HUES48 (cell line): ENCODE measurements around the gene YAP1.
A peak's percentile ranks its signal among the peaks of the same experiment; 100 is the strongest.
"Not testable (repeated sequence)": the region's sequence is repeated elsewhere in the genome, so short reads cannot be mapped to it uniquely, and the experiment has no call there.

Source experiments
- H3K27ac ChIP-seq: one replicate; pipeline ENCODE4 v1.7.0; 2013; ENCODE audit warnings: low read depth, low read length, inconsistent platforms
- H3K27me3 ChIP-seq: 2 replicates; pipeline ENCODE4 v1.6.1; 2013; ENCODE audit warnings: mild to moderate bottlenecking, low read length; ENCODE audit not compliant: control insufficient read depth, insufficient read depth
- H3K36me3 ChIP-seq: 2 replicates; pipeline ENCODE4 v1.6.1; 2013; ENCODE audit warnings: low read length; ENCODE audit not compliant: control insufficient read depth, insufficient read depth
- H3K4me1 ChIP-seq: 2 replicates; pipeline ENCODE4 v1.6.1; 2013; ENCODE audit warnings: mild to moderate bottlenecking, low read length; ENCODE audit not compliant: control insufficient read depth, insufficient read depth
- H3K4me3 ChIP-seq: 2 replicates; pipeline ENCODE4 v1.5.1; 2013; ENCODE audit warnings: mild to moderate bottlenecking, low read depth, low read length
- H3K9ac ChIP-seq: 2 replicates; pipeline ENCODE4 v1.6.1; 2013; ENCODE audit warnings: mild to moderate bottlenecking, low read depth, low read length, moderate library complexity
- H3K9me3 ChIP-seq: 2 replicates; pipeline ENCODE4 v1.6.1; 2013; ENCODE audit warnings: low read length; ENCODE audit not compliant: control insufficient read depth, insufficient read depth

YAP1 gene

DNA sequence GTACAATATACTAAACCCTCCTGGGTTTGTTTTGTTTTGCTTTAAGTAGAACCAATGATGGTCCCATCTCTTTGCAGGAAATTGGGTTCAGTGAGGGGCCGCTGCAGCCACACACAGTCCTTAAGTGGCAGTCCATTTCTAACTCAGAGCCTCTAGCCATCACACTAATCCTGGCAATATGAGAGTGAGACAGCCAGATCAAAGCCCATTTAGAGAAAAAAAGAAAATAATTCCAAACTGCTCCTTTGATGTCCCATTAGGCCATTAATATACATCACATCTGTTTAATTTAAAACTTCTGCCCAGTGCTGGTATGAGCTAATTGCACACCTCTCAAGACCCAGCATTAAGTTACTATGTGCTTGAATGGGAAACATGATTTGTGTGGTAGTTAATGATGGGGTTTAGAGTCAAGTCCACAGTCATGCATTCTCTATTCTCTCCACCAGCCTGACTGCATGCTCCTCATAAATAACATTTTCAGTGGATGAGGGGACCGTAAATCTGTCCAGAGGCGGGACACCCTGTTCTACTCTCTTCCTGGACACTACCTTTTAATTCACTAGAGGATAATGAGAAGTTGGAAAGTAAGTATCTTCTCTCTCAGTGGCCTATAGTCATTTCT is 153.2 kb downstream of the YAP1 start:
- Histone ChIP-seq H3K9me3 (no peaks in the 10 kb centered on the region), H3K9ac (no peak overlapping the region), H3K27ac (no peak overlapping the region), H3K4me1 (peaks cover 7% of the 10 kb centered on the region), H3K27me3 (peaks cover 3% of the 10 kb centered on the region), H3K36me3 (no peaks in the 10 kb centered on the region), H3K4me3 (no peak overlapping the region)

- H3K4me3 ChIP-seq, H3K27ac ChIP-seq, H3K9me3 ChIP-seq, H3K9ac ChIP-seq, H3K36me3 ChIP-seq, H3K27me3 ChIP-seq: not testable (repeated sequence)
- peaks cover 16% of the 10 kb centered on the region for H3K4me1 ChIP-seq
Observed at GRCh38 chr11:102264704-102265103, 154.5 kb downstream of the YAP1 start.

- no peaks in the 10 kb centered on the region for H3K9me3 ChIP-seq
Observed at GRCh38 chr11:102266099-102266498, 155.9 kb downstream of the YAP1 start.

DNA sequence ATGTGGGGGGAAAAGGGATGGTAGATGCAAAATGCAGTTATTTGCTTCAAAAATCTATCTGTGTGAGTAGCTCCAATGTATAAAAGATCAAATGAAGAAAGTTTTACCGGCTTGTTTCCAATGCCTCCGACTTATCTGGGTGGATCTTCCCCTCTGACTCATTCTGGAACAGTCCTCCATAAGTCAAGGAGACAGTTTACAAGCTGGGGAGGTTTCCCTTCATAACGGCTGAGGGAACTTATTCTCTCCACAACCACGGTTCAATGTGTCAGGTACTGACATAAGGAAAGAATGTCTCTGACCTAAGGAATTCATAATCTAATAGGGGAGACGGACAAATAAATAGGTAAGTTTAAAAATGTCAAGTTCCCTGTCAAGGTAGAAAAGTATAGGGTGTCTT is 157.4 kb downstream of the YAP1 start:
- H3K9me3 ChIP-seq = no peaks in the 10 kb centered on the region
- H3K4me1 ChIP-seq = peaks cover 24% of the 10 kb centered on the region
- H3K36me3 ChIP-seq = no peaks in the 10 kb centered on the region
- H3K27me3 ChIP-seq = peaks cover 3% of the 10 kb centered on the region
- H3K4me3 ChIP-seq = peak overlapping the region; percentile 63; the same call in 1 of the 2 replicates
- H3K27ac ChIP-seq = no peak overlapping the region
- H3K9ac ChIP-seq = no peak overlapping the region

More at GRCh38 chr11:102266099-102266498, 155.9 kb downstream of the YAP1 start:
- Histone ChIP-seq H3K4me3 (no peak overlapping the region), H3K27ac (no peak overlapping the region), H3K36me3 (no peaks in the 10 kb centered on the region), H3K27me3 (peaks cover 3% of the 10 kb centered on the region), H3K4me1 (peaks cover 24% of the 10 kb centered on the region), H3K9ac (no peak overlapping the region)

DNA sequence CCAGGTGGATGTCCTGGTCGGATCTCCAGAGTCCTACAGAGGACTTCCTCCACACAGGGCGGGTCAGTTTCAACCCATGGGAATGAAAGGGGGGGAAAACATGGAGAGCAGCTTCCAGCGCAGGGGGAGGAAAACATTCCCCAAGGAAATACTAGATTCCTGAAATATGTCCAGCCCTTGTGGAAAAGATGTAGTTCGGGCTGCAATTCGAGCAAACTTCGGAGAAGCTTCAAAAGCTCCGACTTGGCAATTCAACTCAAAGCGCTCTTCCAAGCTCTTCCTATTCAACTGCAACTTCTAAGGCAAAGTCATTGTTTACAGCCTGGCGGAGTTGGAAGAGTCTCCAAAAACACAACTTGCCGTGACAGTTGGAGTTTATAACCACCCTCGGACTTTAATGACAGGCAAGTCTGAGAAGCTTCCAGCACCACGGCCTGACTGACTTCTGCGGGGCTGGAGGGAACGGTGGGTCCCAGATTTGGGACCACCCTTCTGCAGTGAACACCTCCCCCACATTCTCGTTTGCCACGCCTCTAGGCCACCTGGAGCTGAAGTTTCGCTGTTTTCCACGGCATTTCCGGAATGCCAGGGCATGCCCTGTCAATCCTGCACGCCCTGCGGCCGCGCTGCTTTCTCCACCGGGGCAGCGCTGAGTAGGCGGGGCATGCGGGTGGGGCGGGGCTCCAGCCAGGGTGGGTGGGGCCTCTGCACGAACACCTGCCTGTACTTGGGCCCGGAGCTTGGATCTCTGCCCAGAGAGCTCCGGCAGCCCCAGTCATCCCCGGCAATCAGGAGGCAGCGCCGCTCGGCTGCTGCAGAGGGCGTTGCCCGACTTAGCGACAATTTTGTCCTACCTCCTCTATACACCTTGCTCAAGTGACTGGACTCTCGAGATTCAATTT is 158.1 kb downstream of the YAP1 start:
- no peaks in the 10 kb centered on the region for H3K36me3 ChIP-seq
- peak overlapping the region; percentile 11 for H3K27ac ChIP-seq
- H3K4me1 ChIP-seq = peaks cover 24% of the 10 kb centered on the region
- H3K9me3 ChIP-seq = no peaks in the 10 kb centered on the region
- peak overlapping the region; percentile 66 for H3K4me3 ChIP-seq
- H3K27me3 ChIP-seq = peaks cover 3% of the 10 kb centered on the region
- H3K9ac ChIP-seq = no peak overlapping the region; the same call in 1 of the 2 replicates

DNA sequence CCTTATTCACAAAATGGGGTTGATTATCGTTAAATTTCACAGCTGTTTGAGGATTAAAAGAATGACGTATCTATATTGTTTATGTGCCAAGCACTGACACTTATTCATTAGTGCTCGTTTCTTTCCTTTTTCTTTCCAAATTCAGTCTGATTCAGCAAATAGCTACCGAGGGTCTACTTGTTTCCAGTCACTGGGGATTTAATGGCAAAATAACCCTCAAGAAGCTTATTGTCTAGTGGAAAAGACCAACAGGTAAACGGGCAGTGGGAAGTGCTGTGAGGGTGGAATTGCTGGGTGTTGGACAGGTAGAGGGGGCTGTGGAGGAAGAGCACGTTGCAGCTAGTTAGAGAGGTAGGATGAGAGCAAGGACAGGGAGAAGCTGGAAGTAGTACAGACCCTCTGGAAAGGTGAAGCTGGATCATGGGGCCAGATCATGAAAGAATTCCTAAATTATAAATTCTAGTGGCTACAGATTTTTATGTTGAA is 158.8 kb downstream of the YAP1 start:
- Histone ChIP-seq H3K27ac (no peak overlapping the region), H3K4me1 (peaks cover 24% of the 10 kb centered on the region), H3K9ac (no peak overlapping the region), H3K36me3 (no peaks in the 10 kb centered on the region), H3K27me3 (peaks cover 3% of the 10 kb centered on the region), H3K9me3 (no peaks in the 10 kb centered on the region), H3K4me3 (peak overlapping the region; percentile 66)

DNA sequence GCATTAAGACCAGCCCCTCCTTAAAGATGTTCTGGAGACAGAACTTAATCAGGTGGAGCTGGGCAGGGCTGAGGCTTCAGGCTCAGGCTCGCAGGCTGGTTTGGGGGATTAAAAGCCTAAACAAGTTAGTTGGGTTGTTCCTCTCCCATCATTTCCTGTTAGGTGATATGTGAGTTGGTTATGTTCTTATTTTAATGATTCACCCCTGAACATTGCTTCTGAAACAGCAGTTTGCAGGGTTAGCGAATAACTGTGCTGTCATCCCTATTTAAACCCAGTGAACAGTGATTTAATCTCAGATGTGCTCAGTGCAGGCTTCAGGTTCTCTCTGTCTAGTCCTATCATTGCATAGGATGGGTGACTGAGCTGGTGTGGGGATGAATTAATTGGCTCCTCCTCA is 159.7 kb downstream of the YAP1 start:
- Histone ChIP-seq H3K27ac (no peak overlapping the region), H3K9ac (no peak overlapping the region), H3K4me1 (peaks cover 24% of the 10 kb centered on the region), H3K27me3 (peaks cover 3% of the 10 kb centered on the region), H3K4me3 (no peak overlapping the region), H3K9me3 (no peaks in the 10 kb centered on the region), H3K36me3 (no peaks in the 10 kb centered on the region)

DNA sequence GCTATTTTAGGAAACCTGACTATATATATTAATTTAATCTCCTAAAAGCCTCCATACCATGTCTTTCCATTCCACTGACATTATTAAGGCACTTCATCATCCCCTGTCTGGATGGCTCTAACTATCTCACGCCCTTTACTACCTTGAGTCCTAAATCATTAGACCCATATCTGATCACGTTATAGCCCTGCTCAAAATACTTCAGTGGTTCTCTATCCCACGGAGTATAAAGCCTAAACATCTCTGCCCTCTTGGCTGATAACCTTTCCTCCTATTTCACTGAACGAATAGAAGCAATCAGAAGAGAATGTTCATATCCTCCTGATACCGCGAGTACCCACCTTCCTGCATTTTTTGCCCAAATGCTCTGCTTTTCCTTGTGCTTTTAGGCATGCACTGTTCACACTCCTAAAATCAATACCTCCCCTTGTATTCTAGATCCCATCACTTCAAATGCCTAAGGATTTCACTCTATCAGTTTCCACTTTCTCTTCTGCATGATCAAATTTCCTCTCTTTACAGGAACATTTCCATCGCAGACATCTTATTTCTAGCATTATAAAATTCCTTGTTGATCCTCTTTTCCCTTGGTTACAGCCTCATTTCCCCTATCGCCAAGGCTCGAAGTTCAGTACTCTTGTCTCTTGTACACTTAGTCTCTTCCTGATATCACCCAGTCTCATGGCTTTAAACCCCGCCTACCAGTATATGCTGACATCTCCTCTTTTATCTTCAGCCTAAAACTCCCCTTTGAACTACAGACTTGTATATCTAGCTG is 162.0 kb downstream of the YAP1 start:
- no peak overlapping the region for H3K27ac ChIP-seq
- no peaks in the 10 kb centered on the region for H3K9me3 ChIP-seq
- peaks cover 3% of the 10 kb centered on the region for H3K27me3 ChIP-seq

GRCh38 chr11:102274628-102275027 is 164.4 kb downstream of the YAP1 start:
- Histone ChIP-seq H3K36me3 (no peaks in the 10 kb centered on the region), H3K27me3 (no peaks in the 10 kb centered on the region), H3K9ac (no peak overlapping the region), H3K9me3 (no peaks in the 10 kb centered on the region), H3K27ac (no peak overlapping the region), H3K4me3 (no peak overlapping the region), H3K4me1 (peaks cover 17% of the 10 kb centered on the region)

More for the DNA sequence above, 162.0 kb downstream of the YAP1 start:
- H3K4me3 ChIP-seq = no peak overlapping the region
- peaks cover 24% of the 10 kb centered on the region for H3K4me1 ChIP-seq
- no peak overlapping the region for H3K9ac ChIP-seq
- H3K36me3 ChIP-seq = no peaks in the 10 kb centered on the region

- no peak overlapping the region for H3K27ac ChIP-seq
- no peak overlapping the region for H3K4me3 ChIP-seq
- no peaks in the 10 kb centered on the region for H3K9me3 ChIP-seq
- H3K36me3 ChIP-seq = no peaks in the 10 kb centered on the region
- peaks cover 25% of the 10 kb centered on the region for H3K4me1 ChIP-seq
- no peaks in the 10 kb centered on the region for H3K27me3 ChIP-seq
- no peak overlapping the region for H3K9ac ChIP-seq
Observed at GRCh38 chr11:102276362-102276761, 166.1 kb downstream of the YAP1 start.
